ENCODE results near the gene RARG.

Gene RARG

GRCh38 chr12:53267999-53268629 is 36.1 kb upstream of the RARG start, which contains the start of gene ESPL1:
ESPL1 (plus strand) TSS chr12:53268299; CDS start chr12:53268767, 468 bp downstream.
- DNase-seq (ENCODE audit: low read depth, low spot score), result peak; percentile 14
- Histone ChIP-seq H3K4me3 (peak within 1 kb of the TSS; percentile 100), H3K36me3 (ENCODE audit: insufficient read depth, low read length) (peaks cover 31% of the 10 kb centered on the region), H3K9ac (ENCODE audit: insufficient read length) (peak within 1 kb of the TSS; percentile 89), H3K9me3 (ENCODE audit: low read depth, low read length) (no peaks in the 10 kb centered on the region), H3K27ac (peak within 1 kb of the TSS; percentile 73)
- peak; percentile 77; the same call in 1 of the 2 replicates for TF ChIP-seq POLR2AphosphoS5 (IDR thresholded peaks at IDR 0.05; ENCODE audit: borderline replicate concordance, low read depth, low read length)
- TF ChIP-seq EZH2 (IDR thresholded peaks at IDR 0.05), result no peak

- no peak for DNase-seq (ENCODE audit: low read depth, low spot score)
- peak overlapping the region; percentile 73 for H3K27ac ChIP-seq
- peaks cover 28% of the 10 kb centered on the region for H3K36me3 ChIP-seq (ENCODE audit: insufficient read depth, low read length)
- H3K4me3 ChIP-seq, result peak overlapping the region; percentile 100
- peak overlapping the region; percentile 89 for H3K9ac ChIP-seq (ENCODE audit: insufficient read length)
- H3K9me3 ChIP-seq (ENCODE audit: low read depth, low read length), result no peaks in the 10 kb centered on the region
- TF ChIP-seq EZH2 (IDR thresholded peaks at IDR 0.05) (no peak), FOXP2 (optimal IDR thresholded peaks at IDR 0.05; ENCODE audit: control extremely low read depth, extremely low read length, insufficient read depth) (no peak), POLR2AphosphoS5 (IDR thresholded peaks at IDR 0.05; ENCODE audit: borderline replicate concordance, low read depth, low read length) (no peak)
Measured at GRCh38 chr12:53267306-53267998, 35.4 kb upstream of the RARG start.

GRCh38 chr12:53265783-53266182 is 33.8 kb upstream of the RARG start:
- Histone ChIP-seq H3K9me3 (ENCODE audit: low read depth, low read length) (no peaks in the 10 kb centered on the region), H3K4me3 (no peak overlapping the region), H3K36me3 (ENCODE audit: insufficient read depth, low read length) (peaks cover 18% of the 10 kb centered on the region), H3K27ac (no peak overlapping the region), H3K9ac (ENCODE audit: insufficient read length) (no peak overlapping the region)
- DNase-seq (ENCODE audit: low read depth, low spot score), result no peak
- no peak for TF ChIP-seq POLR2AphosphoS5 (IDR thresholded peaks at IDR 0.05; ENCODE audit: borderline replicate concordance, low read depth, low read length)
- no peak for TF ChIP-seq EZH2 (IDR thresholded peaks at IDR 0.05)
- no peak for TF ChIP-seq FOXP2 (optimal IDR thresholded peaks at IDR 0.05; ENCODE audit: control extremely low read depth, extremely low read length, insufficient read depth)

- Histone ChIP-seq H3K9ac (ENCODE audit: insufficient read length) (no peak overlapping the region), H3K9me3 (ENCODE audit: low read depth, low read length) (no peaks in the 10 kb centered on the region), H3K4me3 (no peak overlapping the region), H3K36me3 (ENCODE audit: insufficient read depth, low read length) (no peaks in the 10 kb centered on the region), H3K27ac (no peak overlapping the region)
- TF ChIP-seq EZH2 (IDR thresholded peaks at IDR 0.05), result no peak
- TF ChIP-seq FOXP2 (optimal IDR thresholded peaks at IDR 0.05; ENCODE audit: control extremely low read depth, extremely low read length, insufficient read depth), result no peak
- no peak for TF ChIP-seq POLR2AphosphoS5 (IDR thresholded peaks at IDR 0.05; ENCODE audit: borderline replicate concordance, low read depth, low read length)
- DNase-seq (ENCODE audit: low read depth, low spot score), result no peak
Measured at GRCh38 chr12:53259891-53260290, 27.9 kb upstream of the RARG start.

GRCh38 chr12:53258541-53259539 is 26.8 kb upstream of the RARG start:
- no peak overlapping the region for H3K9ac ChIP-seq (ENCODE audit: insufficient read length)
- H3K27ac ChIP-seq, result no peak overlapping the region
- H3K36me3 ChIP-seq (ENCODE audit: insufficient read depth, low read length), result no peaks in the 10 kb centered on the region
- DNase-seq (ENCODE audit: low read depth, low spot score), result no peak
- no peak overlapping the region for H3K4me3 ChIP-seq
- no peaks in the 10 kb centered on the region for H3K9me3 ChIP-seq (ENCODE audit: low read depth, low read length)
- no peak for TF ChIP-seq POLR2AphosphoS5 (IDR thresholded peaks at IDR 0.05; ENCODE audit: borderline replicate concordance, low read depth, low read length)

- DNase-seq (ENCODE audit: low read depth, low spot score), result no peak
- Histone ChIP-seq H3K9ac (ENCODE audit: insufficient read length) (no peak overlapping the region), H3K27ac (no peak overlapping the region), H3K4me3 (no peak overlapping the region), H3K9me3 (ENCODE audit: low read depth, low read length) (no peaks in the 10 kb centered on the region), H3K36me3 (ENCODE audit: insufficient read depth, low read length) (peaks cover 5% of the 10 kb centered on the region; the same call in 1 of the 2 replicates)
- TF ChIP-seq FOXP2 (optimal IDR thresholded peaks at IDR 0.05; ENCODE audit: control extremely low read depth, extremely low read length, insufficient read depth) (no peak), EZH2 (IDR thresholded peaks at IDR 0.05) (no peak), POLR2AphosphoS5 (IDR thresholded peaks at IDR 0.05; ENCODE audit: borderline replicate concordance, low read depth, low read length) (no peak)
Measured at GRCh38 chr12:53255996-53256395, 24.0 kb upstream of the RARG start.

- Histone ChIP-seq H3K9me3 (ENCODE audit: low read depth, low read length) (no peaks in the 10 kb centered on the region), H3K9ac (ENCODE audit: insufficient read length) (no peak overlapping the region), H3K4me3 (no peak overlapping the region), H3K27ac (no peak overlapping the region), H3K36me3 (ENCODE audit: insufficient read depth, low read length) (peaks cover 5% of the 10 kb centered on the region; the same call in 1 of the 2 replicates)
- TF ChIP-seq FOXP2 (optimal IDR thresholded peaks at IDR 0.05; ENCODE audit: control extremely low read depth, extremely low read length, insufficient read depth) (no peak), POLR2AphosphoS5 (IDR thresholded peaks at IDR 0.05; ENCODE audit: borderline replicate concordance, low read depth, low read length) (no peak), EZH2 (IDR thresholded peaks at IDR 0.05) (no peak)
- DNase-seq (ENCODE audit: low read depth, low spot score), result no peak
Measured at GRCh38 chr12:53254816-53255545, 23.0 kb upstream of the RARG start.
